KMS-11 (cell line): ENCODE results near the gene LRRC56.

Experiments used
- H2AFZ ChIP-seq: fragments of 200-600 bp; sonication (generic); 2 replicates; pipeline ENCODE4 v1.6.1; 2016; ENCODE audit warnings: antibody characterized with exemption, mixed run types, low read depth
- H3K27ac ChIP-seq: fragments of 200-600 bp; sonication (generic); 2 replicates; pipeline ENCODE4 v1.6.1; 2016; ENCODE audit warnings: mild to moderate bottlenecking, mixed run types
- H3K27me3 ChIP-seq: fragments of 200-600 bp; sonication (generic); 2 replicates; pipeline ENCODE4 v1.6.1; 2017; ENCODE audit warnings: mild to moderate bottlenecking, low read depth, mixed run types, moderate library complexity; ENCODE audit not compliant: insufficient read depth
- H3K36me3 ChIP-seq: fragments of 200-600 bp; sonication (generic); 2 replicates; pipeline ENCODE4 v1.6.1; 2017; ENCODE audit warnings: mild to moderate bottlenecking, mixed run types; ENCODE audit not compliant: insufficient read depth
- H3K4me1 ChIP-seq: fragments of 200-600 bp; sonication (generic); 2 replicates; pipeline ENCODE4 v1.6.1; 2016; ENCODE audit warnings: mild to moderate bottlenecking, low read depth, mixed run types; ENCODE audit not compliant: poor library complexity, severe bottlenecking
- H3K4me2 ChIP-seq: fragments of 200-600 bp; sonication (generic); 2 replicates; pipeline ENCODE4 v1.7.0; 2016; ENCODE audit warnings: mild to moderate bottlenecking, mixed run types
- H3K4me3 ChIP-seq: fragments of 200-600 bp; sonication (generic); IDR thresholded peaks from 2 replicates; pipeline ENCODE4 v1.6.1; 2017; ENCODE audit warnings: low read depth, low read length, mixed read lengths; ENCODE audit not compliant: insufficient read depth
- H3K79me2 ChIP-seq: fragments of 200-600 bp; sonication (generic); 2 replicates; pipeline ENCODE4 v1.6.1; 2016; ENCODE audit warnings: low read depth, mixed run types; ENCODE audit not compliant: insufficient read depth
- H3K9ac ChIP-seq: fragments of 200-600 bp; sonication (generic); 2 replicates; pipeline ENCODE4 v1.6.1; 2016; ENCODE audit warnings: mild to moderate bottlenecking, mixed run types
- H4K20me1 ChIP-seq: fragments of 200-600 bp; sonication (generic); 2 replicates; pipeline ENCODE4 v1.6.1; 2016; ENCODE audit warnings: mild to moderate bottlenecking, mixed run types; ENCODE audit not compliant: insufficient read depth
- CTCF ChIP-seq: fragments of 200-600 bp; sonication (generic); conservative IDR thresholded peaks from 2 replicates; pipeline ENCODE4 v1.6.1; 2017; ENCODE audit warnings: low read depth, mild to moderate bottlenecking, antibody characterized with exemption, low read length, moderate library complexity, mixed read lengths

The LRRC56 gene

GRCh38 chr11:556662-557256 lies 19.4 kb downstream of the LRRC56 start:
- Histone ChIP-seq H3K27ac (no peak overlapping the region), H4K20me1 (no peaks in the 10 kb centered on the region), H2AFZ (no peak overlapping the region), H3K4me1 (peaks cover 20% of the 10 kb centered on the region), H3K36me3 (no peaks in the 10 kb centered on the region), H3K9ac (no peak overlapping the region), H3K4me2 (no peak overlapping the region), H3K79me2 (no peaks in the 10 kb centered on the region), H3K27me3 (no peaks in the 10 kb centered on the region; the same call in 1 of the 2 replicates), H3K4me3 (no peak overlapping the region)
- TF ChIP-seq CTCF: no peak

GRCh38 chr11:557328-558132 lies 20.2 kb downstream of the LRRC56 start:
- H3K4me3 ChIP-seq: no peak overlapping the region
- no peaks in the 10 kb centered on the region for H3K36me3 ChIP-seq
- TF ChIP-seq CTCF: no peak
- H2AFZ ChIP-seq: no peak overlapping the region
- peaks cover 21% of the 10 kb centered on the region for H3K4me1 ChIP-seq
- no peak overlapping the region for H3K9ac ChIP-seq
- no peaks in the 10 kb centered on the region; the same call in 1 of the 2 replicates for H3K27me3 ChIP-seq
- H3K4me2 ChIP-seq: no peak overlapping the region
- H4K20me1 ChIP-seq: no peaks in the 10 kb centered on the region
- no peak overlapping the region for H3K27ac ChIP-seq
- no peaks in the 10 kb centered on the region for H3K79me2 ChIP-seq

- Histone ChIP-seq H3K9ac (no peak overlapping the region), H4K20me1 (no peaks in the 10 kb centered on the region), H3K27ac (no peak overlapping the region), H3K36me3 (no peaks in the 10 kb centered on the region), H3K4me3 (no peak overlapping the region), H3K4me2 (no peak overlapping the region), H2AFZ (no peak overlapping the region), H3K79me2 (no peaks in the 10 kb centered on the region), H3K27me3 (no peaks in the 10 kb centered on the region; the same call in 1 of the 2 replicates), H3K4me1 (peaks cover 21% of the 10 kb centered on the region)
- no peak for TF ChIP-seq CTCF
Measured at GRCh38 chr11:558503-558902, 21.2 kb downstream of the LRRC56 start.

- no peaks in the 10 kb centered on the region; the same call in 1 of the 2 replicates for H3K27me3 ChIP-seq
- H3K4me3 ChIP-seq: no peak overlapping the region
- TF ChIP-seq CTCF: no peak
- H2AFZ ChIP-seq: no peak overlapping the region
- no peak overlapping the region for H3K27ac ChIP-seq
- no peak overlapping the region for H3K4me2 ChIP-seq
- H3K9ac ChIP-seq: no peak overlapping the region
- H3K4me1 ChIP-seq: peaks cover 20% of the 10 kb centered on the region
- H3K79me2 ChIP-seq: no peaks in the 10 kb centered on the region
- H3K36me3 ChIP-seq: no peaks in the 10 kb centered on the region
- H4K20me1 ChIP-seq: no peaks in the 10 kb centered on the region
Measured at GRCh38 chr11:559020-559620, 21.8 kb downstream of the LRRC56 start.
